Thyroid gland (tissue), 4 donors: ENCODE results near the gene VGLL4. TPM values are rescaled to one million over a fixed set of nuclear protein-coding genes. Genes with fewer than 3 reads are reported as not detected.
A peak's percentile ranks its signal among the peaks of the same experiment; 100 is the strongest.
"Not testable (repeated sequence)": the region's sequence is repeated elsewhere in the genome, so short reads cannot be mapped to it uniquely, and the experiment has no call there.

Experiments
- DNase-seq, 2 donors: peaks; one replicate each; pipeline ENCODE4 v3.0.0-alpha.2; 2019
- H3K27ac ChIP-seq, 3 donors: fragments of 200-600 bp; sonication (generic); 1 replicate in 2 of 3; 2 replicates in 1 of 3; pipeline ENCODE4 v1.5.1; 2016 to 2019; ENCODE audit warnings: mild to moderate bottlenecking in 1 of 3, moderate library complexity in 1 of 3
- H3K27me3 ChIP-seq: fragments of 200-600 bp; sonication (generic); one replicate; pipeline ENCODE4 v1.5.1; 2019
- H3K36me3 ChIP-seq, 2 donors: fragments of 200-600 bp; sonication (generic); one replicate each; pipeline ENCODE4 v1.5.1; 2016 to 2019
- H3K4me1 ChIP-seq, 2 donors: fragments of 200-600 bp; sonication (generic); one replicate each; pipeline ENCODE4 v1.5.1; 2017 to 2019
- H3K4me3 ChIP-seq, 3 donors: fragments of 200-600 bp; sonication (generic); replicated peaks in 1 of 3; 1 replicate in 2 of 3; 2 replicates in 1 of 3; pipeline ENCODE4 v1.5.1; 2016; ENCODE audit warnings: mild to moderate bottlenecking in 1 of 3
- H3K9me3 ChIP-seq: fragments of 200-600 bp; sonication (generic); one replicate; pipeline ENCODE4 v1.5.1; 2017
- POLR2A ChIP-seq, 2 donors: fragments of 450-650 bp; IDR thresholded peaks; one replicate each; pipeline ENCODE4 v1.6.1; 2017; ENCODE audit warnings: antibody characterized with exemption in 2 of 2, mild to moderate bottlenecking in 2 of 2, moderate library complexity in 1 of 2
- WGBS, 2 donors: methylation state at CpG; one replicate each; pipeline ENCODE4 v1.1.5; 2017; 5-methylcytosine and 5-hydroxymethylcytosine counted together
- intact Hi-C: fragments of 100-400 bp; cut with DNase I; formaldehyde crosslinking; loops from one replicate; pipeline ENCODE4 v1.15.1; 2023
- total RNA-seq, 4 donors: library from RNA; depleted of rRNA; stranded (reverse); fragments of >200 nt; gene quantifications; one replicate each; pipeline ENCODE4 v1.2.3, GENCODE V29; 2016
- TF ChIP-seq, protein P1 (sequence below), 6 experiments: fragments of 200-600 bp in 3 of 6; fragments of 450-650 bp in 3 of 6; sonication (generic) in 3 of 6; IDR thresholded peaks; one replicate each; pipeline ENCODE4 v1.5.1; 2016 to 2019; ENCODE audit warnings: antibody characterized with exemption in 6 of 6, mild to moderate bottlenecking in 2 of 6, inconsistent platforms in 1 of 6, moderate library complexity in 1 of 6

VGLL4 gene
- total RNA-seq, 4 donors from 2014 or later: 96.0 to 142 (median 131) TPM

- Histone ChIP-seq H3K4me1 (peaks cover 29 to 51% of the 10 kb centered on the region in 2 donors), H3K27me3 (no peaks in the 10 kb centered on the region), H3K4me3 (no peak overlapping the region), H3K9me3 (no peaks in the 10 kb centered on the region), H3K36me3 (no peaks in the 10 kb centered on the region), H3K27ac (peak overlapping the region in 2 of 3 donors; percentile 48 to 60)
- peak; percentile 87 to 89 for DNase-seq
- TF ChIP-seq POLR2A (IDR thresholded peaks at IDR 0.05): peak in 1 of 2 donors; percentile 47
- TF ChIP-seq, protein P1, sequence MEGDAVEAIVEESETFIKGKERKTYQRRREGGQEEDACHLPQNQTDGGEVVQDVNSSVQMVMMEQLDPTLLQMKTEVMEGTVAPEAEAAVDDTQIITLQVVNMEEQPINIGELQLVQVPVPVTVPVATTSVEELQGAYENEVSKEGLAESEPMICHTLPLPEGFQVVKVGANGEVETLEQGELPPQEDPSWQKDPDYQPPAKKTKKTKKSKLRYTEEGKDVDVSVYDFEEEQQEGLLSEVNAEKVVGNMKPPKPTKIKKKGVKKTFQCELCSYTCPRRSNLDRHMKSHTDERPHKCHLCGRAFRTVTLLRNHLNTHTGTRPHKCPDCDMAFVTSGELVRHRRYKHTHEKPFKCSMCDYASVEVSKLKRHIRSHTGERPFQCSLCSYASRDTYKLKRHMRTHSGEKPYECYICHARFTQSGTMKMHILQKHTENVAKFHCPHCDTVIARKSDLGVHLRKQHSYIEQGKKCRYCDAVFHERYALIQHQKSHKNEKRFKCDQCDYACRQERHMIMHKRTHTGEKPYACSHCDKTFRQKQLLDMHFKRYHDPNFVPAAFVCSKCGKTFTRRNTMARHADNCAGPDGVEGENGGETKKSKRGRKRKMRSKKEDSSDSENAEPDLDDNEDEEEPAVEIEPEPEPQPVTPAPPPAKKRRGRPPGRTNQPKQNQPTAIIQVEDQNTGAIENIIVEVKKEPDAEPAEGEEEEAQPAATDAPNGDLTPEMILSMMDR (IDR thresholded peaks at IDR 0.05): peak in 2 of 6 experiments; percentile 15 to 34
- 51 to 54% methylated on average over 11 of the region's 11 CpGs for WGBS, 2 donors
- intact Hi-C loops: no loop called here
These were observed 113.5 kb downstream of the VGLL4 start for GRCh38 chr3:11530153-11530721.

DNA sequence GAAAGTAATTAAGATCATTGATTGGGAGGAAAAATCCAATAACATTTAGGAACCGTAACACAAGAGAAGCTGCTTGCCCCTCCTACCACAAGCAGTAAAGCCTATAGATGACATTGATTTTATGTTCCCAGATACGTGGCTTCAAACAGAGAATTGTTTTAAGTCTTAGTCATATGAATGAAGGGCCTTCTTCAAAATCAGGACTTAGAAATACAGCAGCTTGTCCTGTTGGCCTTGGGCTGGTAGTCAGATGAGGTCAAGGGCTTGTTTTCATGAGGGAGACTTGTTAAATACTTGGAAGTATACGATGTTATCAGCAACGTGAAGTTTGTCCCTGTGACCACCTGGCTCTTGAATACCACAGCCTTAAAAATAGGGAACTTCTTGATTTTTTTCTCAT, 114.4 kb downstream of the VGLL4 start:
- Histone ChIP-seq H3K36me3 (no peaks in the 10 kb centered on the region), H3K4me3 (no peak overlapping the region), H3K4me1 (peaks cover 23 to 51% of the 10 kb centered on the region in 2 donors), H3K27me3 (no peaks in the 10 kb centered on the region), H3K27ac (peak overlapping the region in 2 of 3 donors; percentile 48 to 60), H3K9me3 (no peaks in the 10 kb centered on the region)
- intact Hi-C loops: no loop called here
- WGBS, 2 donors: 75 to 90% methylated on average over 4 of the region's 4 CpGs
- TF ChIP-seq POLR2A (IDR thresholded peaks at IDR 0.05): no peak
- TF ChIP-seq, protein P1 (IDR thresholded peaks at IDR 0.05): no peak
- DNase-seq: no peak

GRCh38 chr3:11526121-11526520, 117.6 kb downstream of the VGLL4 start:
- H3K27me3 ChIP-seq, H3K9me3 ChIP-seq, H3K27ac ChIP-seq, intact Hi-C loops, H3K4me3 ChIP-seq, H3K36me3 ChIP-seq: not testable (repeated sequence)
- H3K4me1 ChIP-seq: peaks cover 17 to 43% of the 10 kb centered on the region in 2 donors
- DNase-seq: peak; percentile 53 to 56
- 50 to 74% methylated on average over 5 of the region's 5 CpGs for WGBS, 2 donors

DNA sequence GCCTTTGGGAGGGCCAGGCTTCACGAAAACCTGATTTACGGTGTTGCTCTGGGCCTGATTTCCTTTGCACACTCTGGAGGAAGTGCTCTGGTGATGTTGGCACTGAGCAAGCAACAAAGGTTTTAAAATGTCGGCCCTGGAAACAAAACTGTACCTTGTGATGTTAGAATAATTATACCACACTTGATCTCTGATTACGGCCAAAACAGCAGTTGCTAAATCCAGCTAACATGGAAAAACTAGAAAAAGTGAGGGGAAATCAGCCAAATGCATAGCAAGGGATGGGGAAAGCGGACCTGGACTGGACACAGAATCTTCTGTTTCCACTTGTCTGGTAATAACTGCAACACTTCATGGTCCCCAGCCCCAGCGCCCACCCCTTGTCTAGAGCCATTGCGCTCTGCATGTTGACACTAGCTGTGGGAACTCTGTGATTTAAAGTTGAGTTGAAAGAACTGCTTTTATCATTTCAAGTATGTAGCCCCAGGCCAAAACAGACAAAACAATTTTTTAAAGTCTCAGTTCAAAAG, 120.1 kb downstream of the VGLL4 start:
- H3K9me3 ChIP-seq: no peaks in the 10 kb centered on the region
- H3K4me1 ChIP-seq: peaks cover 5 to 22% of the 10 kb centered on the region in 2 donors
- WGBS, 2 donors: 67 to 69% methylated on average over 7 of the region's 7 CpGs
- no peak overlapping the region for H3K4me3 ChIP-seq
- peak; percentile 33 to 49 for DNase-seq
- no peaks in the 10 kb centered on the region for H3K27me3 ChIP-seq
- H3K27ac ChIP-seq: peak overlapping the region; percentile 51 to 67 (median 59)
- no peaks in the 10 kb centered on the region for H3K36me3 ChIP-seq
- intact Hi-C loops: no loop called here
- TF ChIP-seq, protein P1 (IDR thresholded peaks at IDR 0.05): no peak
- TF ChIP-seq POLR2A (IDR thresholded peaks at IDR 0.05): no peak

GRCh38 chr3:11522953-11523571, 120.7 kb downstream of the VGLL4 start:
- Histone ChIP-seq H3K27ac (peak overlapping the region in 1 of 3 donors; percentile 67), H3K36me3 (no peaks in the 10 kb centered on the region), H3K27me3 (no peaks in the 10 kb centered on the region), H3K9me3 (no peaks in the 10 kb centered on the region), H3K4me1 (peaks cover 6 to 22% of the 10 kb centered on the region in 2 donors), H3K4me3 (no peak overlapping the region)
- TF ChIP-seq, protein P1 (IDR thresholded peaks at IDR 0.05): no peak
- no peak for TF ChIP-seq POLR2A (IDR thresholded peaks at IDR 0.05)
- WGBS, 2 donors: 77 to 85% methylated on average over 8 of the region's 8 CpGs
- intact Hi-C loops: no loop called here
- no peak for DNase-seq
